ENCODE measurements around the gene NLE1.
A peak's percentile ranks its signal among the peaks of the same experiment; 100 is the strongest.
"Not testable (repeated sequence)": the region's sequence is repeated elsewhere in the genome, so short reads cannot be mapped to it uniquely, and the experiment has no call there.

Gene NLE1

DNA sequence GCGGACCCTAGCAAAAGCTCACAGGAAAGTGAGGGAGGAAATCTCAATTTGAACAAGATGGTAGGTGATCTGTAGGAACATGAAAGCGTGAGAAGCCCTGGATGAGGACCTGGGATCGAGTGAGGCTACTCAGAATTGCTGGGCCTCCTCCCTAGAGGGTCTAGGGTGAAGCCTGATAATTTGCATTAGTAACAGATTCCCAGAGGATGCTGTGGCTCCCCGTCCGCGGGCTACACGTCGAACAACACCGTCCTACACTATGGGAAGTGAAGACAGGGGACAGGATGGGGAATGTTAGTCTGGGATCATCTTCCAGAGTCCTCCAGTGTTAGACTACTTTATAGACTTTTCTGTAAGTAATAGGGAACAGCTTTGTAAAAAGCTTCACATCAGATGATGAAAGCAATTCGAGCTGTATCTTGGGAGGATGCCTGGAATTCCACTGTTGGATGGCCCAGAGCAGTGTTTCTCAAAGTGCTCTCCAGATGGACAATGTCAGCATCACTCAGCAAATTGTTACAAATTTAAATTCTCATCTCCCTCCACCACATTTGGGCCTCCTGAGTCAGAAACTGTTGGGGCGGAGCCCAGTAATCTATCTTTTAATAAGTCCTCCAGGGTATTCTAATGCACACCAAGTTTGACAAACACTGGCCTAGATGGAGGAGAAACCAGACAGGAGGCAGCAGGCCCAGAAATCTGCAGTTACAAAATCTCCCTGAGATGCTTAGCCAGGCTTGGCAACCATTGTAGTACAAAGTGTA lies 14.2 kb downstream of the NLE1 start:
- DNase-seq: no peak

DNA sequence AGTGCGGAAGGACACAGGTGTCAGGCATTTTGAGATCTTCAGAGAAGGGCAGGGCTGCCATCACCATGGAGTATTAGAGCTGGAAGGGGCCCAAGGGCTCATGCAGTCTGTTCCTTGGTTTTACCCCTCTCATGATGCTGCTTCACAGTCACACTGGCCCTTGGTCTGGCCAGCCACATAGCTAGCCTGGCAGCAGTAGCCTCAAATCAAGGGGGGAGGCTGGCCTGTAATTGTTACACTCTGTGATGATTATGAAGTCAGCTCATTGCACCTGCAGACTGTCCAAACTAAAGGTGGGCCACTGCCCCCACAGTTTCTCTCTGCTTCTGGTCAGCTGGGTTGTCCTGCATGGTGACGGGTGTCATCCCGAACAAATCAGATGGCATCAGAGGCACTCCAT lies 20.8 kb downstream of the NLE1 start, which contains the start of gene FNDC8:
Gene FNDC8, plus strand, starts transcription at position 301 of the 400 bp plus-strand sequence. Its CDS starts 79 bp downstream, at position 380.
- no peak for DNase-seq

DNA sequence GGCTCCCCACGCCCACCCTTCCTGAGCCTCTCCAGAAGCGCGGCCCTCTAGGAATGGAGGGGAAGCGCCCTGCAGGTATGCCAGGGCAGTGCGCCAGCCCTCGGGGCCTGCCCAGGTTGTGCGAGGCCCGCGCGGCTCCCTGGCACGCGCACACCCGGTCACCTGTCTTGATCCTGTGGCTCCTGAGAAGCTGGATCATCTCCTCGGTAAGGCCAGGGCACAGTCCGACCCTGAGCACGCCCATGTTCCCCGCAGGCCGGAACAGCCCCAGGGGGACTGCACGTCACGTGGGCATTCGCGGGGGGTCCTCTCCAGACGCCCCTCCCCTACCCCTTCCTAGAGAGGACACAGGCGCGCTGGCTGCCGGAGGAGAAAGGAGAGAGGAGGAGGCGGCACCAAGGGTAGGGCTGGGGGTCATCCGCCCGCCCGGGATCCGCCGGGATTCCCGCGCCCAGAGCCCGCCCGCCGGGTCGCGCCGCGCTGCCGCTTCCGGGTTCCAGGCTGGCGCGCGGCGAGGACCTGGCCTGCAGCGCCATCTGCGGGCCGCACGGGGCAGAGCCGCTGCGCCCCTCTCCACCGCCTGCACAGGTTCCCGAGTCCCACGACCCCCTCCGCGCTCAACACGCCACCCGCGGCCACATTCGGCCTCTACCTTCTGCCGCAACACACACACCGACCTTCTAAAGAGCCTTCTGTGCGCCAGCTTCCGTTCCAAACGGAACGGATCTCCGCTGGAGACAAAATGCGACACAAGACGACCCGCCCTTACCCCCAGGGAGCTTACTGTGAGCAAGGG lies 22.5 kb downstream of the NLE1 start, which contains the start of gene RAD51D:
Gene RAD51D, minus strand, starts transcription at position 491 of the 796 bp plus-strand sequence. Its CDS starts 247 bp downstream, at position 244.
- peak; percentile 64 for DNase-seq

DNA sequence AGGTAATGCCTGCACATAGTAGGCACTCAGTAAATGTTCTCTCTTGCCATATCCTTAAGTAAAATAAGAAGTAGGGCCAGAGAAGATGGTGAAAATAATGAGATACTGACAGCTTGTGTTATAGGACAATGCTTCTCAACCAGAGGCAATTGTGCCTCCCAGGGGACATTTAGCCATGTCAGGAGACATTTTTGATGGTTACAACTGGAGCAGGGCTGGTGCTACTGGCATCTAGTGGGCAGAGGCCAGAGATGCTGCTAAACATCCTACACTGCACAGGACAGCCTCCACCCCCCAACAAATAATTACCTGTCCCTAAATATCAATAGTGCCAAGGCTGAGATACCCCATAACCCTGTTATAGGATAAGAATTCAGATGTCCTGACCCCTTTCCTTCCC lies 24.1 kb downstream of the NLE1 start:
- DNase-seq: no peak

DNA sequence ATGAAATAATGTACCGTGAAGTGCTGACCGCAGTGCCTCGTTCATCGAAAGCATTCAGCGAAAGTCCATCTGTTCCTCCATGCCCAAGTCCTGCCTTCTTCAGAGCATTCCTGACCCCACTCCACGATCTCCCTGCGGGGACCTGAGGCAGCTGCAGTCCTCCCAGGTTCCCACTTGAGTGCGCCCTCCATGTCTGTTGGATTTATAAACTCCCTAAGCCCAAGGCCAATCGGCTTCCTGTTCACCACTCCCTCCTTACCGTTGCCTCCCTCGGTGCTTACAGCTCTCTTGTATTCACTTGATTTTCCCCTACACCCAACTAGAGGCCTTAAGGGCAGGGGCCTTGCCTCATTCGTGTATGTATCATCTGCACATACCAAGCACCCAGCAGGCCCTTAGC lies 25.3 kb downstream of the NLE1 start:
- no peak for DNase-seq

DNA sequence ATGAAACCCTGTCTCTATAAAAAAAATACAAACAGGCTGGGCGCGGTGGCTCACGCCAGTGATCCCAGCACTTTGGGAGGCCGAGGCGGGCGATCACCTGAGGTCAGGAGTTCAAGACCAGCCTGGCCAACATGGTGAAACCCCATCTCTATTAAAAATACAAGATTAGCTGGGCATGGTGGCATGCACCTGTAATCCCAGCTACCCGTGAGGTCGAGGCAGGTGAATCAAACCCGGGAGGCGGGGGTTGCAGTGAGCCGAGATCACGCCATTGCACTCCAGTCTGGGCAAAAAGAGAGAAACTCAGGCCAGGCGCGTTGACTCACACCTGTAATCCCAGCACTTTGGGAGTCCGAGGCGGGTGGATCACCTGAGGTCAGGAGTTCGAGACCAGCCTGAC lies 31.3 kb downstream of the NLE1 start:
- not testable (repeated sequence) for DNase-seq

DNA sequence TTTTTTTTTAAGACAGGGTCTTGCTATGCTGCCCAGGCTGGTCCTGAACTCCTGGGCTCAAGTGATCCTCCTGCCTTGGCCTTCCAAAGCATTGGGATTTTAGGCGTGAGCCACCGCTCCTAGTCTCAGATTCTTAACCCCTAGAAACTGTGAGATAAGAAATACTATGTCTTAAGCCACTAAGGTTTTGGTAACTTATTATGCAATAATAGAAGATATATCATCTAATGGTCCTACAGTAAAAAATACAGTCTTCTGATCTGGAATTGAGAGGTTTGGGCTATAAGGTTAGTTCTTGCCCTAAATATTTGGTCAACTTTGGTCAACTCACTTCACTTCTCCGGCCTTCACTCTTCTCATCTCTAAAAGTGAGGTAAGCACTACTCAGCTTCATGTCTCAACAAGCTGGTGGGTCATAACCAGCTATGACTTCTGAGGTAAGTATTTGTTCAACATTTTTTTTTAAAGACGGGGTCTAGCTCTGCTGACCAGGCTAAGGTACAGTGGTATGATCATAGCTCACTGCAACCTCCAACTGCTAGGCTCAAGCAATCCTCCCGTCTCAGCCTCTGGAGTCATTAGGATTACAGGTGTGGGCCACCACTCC lies 37.2 kb downstream of the NLE1 start:
- DNase-seq: no peak

DNA sequence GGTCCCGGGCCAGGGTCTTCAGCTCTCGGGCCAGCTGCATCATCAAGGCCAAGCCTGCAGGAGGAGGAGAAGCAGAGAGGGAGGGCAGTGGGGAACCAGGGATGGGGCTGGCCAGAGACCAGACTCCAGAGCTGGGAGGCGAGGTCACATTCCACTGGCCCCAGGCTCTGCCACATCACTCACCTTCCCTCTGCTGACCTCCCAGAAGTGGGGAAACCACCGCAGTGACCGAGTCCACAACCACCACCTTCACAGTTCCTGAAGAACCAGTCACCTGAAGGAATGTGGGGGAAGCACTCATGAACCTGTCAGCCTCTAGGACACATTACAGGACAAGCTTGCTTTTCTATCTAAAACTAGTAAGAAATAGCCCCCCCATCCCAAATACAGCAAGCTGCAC lies 38.8 kb downstream of the NLE1 start:
- DNase-seq: no peak

DNA sequence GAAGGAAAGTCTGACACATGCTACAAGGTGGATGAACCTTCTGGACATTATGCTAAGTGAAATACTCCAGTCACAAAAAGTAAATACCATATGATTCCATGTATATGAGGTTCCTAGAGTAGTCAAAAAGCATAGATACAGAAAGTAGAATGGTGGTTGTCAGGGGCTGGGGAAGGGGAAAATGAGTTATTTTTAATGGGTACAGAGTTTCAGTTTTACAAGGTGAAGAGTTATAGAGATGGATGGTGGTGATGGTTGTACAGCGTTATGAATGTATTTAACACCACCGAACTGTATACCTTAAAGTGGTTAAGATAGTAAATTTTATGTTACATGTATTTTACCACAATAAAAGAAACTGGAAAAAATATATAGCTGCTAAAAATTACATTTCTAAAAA lies 40.4 kb downstream of the NLE1 start:
- no peak for DNase-seq

DNA sequence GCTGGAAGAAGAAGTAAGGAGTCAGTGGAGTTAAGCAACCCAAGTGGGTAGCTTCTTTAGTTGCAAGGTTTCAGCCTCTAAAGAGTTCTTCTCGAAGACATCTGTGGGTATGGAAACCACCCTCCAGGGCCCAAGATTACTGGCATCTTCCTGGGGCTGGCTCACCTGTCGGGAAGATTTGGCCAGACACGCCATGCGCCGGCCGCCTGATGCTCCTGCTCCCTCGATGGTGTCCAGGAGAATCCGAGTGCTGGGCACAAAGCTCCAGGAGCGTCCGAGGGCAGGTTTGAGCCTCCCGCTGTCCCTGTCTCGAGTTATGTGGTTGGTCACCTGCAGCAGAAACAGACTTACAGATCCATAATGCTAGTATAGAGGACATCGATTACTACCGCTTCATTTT lies 41.1 kb downstream of the NLE1 start:
- DNase-seq: no peak

DNA sequence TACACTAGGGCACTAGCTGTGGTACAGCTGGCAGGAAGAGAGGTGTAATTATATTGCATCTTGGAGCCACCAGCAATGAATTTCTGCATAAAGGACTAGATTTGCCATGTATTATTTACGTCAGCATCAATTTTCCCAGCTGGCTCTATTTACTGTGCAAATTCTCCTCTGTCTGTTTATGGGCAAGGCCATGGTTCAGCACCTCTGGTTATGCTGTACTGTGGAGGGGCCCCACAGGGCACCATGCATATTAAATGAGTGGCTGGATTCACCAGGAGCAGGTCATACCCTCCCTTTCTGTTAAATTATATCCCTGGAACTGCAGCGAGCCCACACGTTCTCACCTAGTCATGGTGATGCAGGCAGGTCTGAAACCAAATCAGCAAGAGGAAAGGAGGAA lies 42.2 kb downstream of the NLE1 start:
- no peak for DNase-seq

DNA sequence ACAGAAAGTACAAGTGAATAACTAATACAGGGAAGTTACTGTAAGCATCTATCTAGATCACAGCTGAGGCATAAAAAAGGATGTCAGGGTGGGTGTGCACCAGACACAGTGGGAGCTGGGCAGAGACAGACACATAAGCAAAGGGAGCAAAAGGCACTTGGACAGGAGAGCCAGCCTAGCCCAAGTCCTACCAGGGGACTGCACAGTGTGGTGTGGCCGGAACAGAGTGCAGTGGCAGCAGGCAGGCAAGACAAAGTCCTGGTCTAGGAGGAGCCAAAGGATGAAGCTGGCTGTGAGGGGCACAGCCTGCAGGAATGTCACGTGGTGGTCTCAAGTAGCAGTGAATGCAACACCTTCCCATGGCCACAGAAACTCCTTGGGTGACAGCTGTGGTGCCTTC lies 44.3 kb downstream of the NLE1 start:
- DNase-seq: no peak

DNA sequence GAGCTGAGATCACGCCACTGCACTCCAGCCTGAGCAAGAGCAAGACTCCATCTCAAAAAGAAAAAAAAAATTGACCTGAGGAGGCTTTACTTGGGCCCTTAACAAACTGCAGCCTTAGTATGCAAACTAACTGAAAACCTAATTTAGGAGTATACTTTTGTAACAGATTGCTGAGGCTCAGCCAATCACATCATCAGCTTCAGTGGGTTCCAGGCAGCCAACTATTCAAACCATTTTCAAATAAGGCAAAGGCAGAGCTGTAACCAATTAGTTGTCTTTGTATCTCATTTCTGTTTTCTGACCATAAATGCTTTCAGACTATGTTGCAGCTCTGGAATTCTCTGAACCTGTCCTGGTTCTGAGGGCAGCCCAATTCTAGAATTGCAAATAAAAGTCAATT lies 46.4 kb downstream of the NLE1 start:
- no peak for DNase-seq

DNA sequence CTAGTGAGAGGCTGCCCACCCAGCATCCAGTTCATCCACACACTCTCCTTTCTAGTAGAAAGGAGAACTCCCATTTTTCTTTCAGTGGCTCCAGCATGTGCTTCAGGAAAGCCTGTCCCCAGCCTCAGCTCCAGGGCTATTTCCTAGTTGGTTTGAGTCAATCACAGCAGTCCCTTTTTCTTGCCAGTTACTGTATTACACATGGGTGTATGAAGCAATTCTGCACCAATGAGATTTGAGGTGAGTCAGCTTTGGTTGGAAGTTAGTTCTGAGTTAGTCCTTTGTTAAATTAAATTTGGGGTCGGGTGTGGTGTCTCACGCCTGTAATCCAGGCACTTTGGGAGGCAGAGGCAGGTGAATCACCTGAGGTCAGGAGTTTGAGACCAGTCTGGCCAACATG lies 47.2 kb downstream of the NLE1 start:
- no peak for DNase-seq

DNA sequence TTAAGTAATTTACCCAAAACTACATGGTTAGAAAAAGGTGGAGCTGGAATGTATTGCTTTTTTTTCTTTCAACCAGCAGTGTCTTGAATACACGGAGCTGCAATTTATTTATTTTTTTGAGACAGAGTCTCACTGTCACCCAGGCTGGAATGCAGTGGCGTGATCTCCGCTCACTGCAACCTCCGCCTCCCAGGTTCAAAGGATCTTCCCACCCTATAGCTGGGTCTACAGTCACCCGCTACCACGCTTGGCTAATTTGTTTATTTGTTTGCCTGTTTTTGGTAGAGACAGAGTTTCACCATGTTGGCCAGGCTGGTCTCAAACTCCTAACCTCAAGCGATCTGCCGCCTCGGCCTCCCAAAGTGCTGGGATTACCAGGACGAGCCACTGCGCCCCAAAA lies 51.4 kb downstream of the NLE1 start:
- DNase-seq: not testable (repeated sequence)

DNA sequence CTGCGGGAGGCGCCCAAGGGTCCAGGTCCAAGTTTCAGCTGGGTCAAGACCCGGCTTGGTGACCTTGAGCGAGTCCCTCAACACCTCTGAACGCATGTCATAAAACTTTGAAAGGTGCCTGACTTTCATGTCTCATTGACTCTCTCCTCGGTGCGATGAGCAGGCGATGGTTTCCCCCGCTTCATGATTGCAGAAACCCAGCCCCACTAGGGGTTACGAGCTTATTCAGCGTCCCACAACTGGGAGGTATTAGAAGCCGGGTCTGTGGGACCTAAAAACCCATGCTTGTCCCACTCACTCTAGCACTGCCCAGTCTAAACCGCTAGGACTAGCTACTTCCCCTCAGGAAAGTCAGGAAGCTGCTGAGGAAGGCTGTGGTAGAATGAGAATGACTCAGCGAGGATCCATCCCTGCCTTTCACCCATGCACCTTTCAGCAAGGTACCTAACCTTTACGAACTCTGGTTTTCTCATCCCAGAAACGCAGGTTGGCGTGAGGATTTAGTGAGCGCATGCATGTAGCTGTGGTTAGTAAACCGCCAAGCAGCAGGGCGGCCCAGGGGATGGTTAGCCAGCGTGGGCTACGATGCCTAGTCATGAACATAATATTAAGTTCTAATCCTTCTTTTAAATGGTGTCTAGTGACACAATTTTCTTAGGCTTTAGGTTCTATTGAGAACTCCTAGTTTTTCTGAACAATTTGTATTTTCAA lies 52.4 kb downstream of the NLE1 start:
- DNase-seq: no peak

DNA sequence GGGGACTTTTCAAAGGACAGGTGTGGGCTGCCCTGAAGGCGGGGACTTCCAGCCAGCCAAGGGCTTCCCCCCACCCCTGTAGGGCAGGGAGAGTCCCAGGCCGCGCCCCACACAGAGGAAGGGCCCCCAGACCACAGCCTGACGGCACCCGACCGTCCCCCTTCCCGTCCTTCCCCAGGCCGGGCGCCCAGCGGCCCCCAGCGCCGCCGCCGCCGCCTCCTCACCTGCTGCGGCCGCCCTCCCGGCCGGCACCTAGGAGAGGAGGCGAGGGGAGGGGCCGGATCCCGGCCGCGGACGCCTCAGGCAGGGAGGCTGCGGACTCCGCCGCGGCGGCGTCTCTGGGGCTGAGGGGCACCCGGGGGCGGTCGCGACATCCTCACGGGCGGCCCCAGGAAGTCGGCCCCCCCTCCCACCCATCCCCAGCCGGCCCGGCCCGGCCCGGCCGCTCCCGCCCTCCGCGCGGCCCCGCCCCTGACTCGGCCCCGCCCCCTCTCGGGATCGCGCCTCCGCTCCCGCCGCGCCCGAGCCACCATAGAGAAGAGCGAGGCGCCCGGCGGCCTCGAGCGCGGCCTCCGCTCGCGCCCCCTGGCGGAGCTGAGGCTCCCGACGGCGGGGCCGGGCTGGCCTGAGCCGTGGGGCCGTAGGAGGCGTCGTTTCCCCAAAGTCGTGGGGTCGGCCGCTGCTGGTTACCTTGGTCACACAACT lies 53.1 kb downstream of the NLE1 start:
- peak; percentile 87 for DNase-seq

DNA sequence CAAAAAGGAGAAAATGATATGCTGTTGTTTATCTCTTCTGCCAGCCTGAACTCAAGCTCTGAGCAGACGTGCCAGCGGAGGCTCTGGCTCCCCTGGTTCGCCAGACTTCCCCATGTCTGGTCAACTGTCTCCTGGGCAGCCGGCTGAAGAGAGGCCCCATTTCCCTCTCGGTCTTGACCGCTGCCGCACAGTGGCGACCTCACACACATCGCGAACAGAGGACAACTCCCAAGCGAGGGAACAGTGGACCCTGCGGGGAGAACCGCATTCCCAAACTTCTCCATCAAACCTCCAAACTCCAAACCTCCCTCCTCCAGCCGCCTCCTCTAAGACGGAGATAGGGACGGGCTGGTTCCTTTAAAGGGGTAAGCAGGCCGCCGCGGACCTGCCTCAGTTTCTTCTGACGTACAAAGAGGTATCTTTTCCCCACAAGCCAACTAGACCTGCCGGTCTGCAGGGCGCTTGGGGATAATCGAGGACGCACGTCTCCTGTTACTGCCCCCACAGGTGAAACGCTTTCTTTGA lies 53.7 kb downstream of the NLE1 start:
- DNase-seq: no peak

DNA sequence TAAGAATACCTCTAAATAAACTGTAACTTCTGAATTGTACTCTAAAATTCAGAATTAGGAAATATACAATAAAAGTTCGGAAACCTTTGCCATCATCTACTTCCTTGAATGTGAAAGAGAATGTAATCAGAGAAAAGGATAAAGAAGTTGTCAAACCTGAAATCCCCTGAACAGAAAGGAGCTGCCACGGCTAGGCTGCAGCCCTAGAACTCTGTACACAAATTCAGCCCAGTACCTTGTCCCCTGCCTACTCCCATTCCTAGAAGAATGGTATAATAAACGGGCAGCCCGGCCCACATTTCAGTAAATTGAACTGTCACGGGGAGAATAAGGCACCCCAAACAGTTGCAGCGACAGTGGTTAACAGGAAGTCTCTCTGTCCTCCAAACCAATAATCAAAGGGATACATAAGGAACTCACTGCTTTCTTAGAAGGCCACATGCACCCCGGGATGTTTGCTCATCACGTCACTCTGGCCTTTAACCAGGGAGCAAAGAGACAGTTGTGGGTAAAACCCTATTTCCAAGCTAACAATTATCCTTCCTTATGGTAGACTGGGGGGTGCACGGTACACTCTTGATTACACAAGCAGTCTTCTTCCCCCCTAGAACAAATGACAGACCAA lies 54.3 kb downstream of the NLE1 start:
- no peak for DNase-seq

DNA sequence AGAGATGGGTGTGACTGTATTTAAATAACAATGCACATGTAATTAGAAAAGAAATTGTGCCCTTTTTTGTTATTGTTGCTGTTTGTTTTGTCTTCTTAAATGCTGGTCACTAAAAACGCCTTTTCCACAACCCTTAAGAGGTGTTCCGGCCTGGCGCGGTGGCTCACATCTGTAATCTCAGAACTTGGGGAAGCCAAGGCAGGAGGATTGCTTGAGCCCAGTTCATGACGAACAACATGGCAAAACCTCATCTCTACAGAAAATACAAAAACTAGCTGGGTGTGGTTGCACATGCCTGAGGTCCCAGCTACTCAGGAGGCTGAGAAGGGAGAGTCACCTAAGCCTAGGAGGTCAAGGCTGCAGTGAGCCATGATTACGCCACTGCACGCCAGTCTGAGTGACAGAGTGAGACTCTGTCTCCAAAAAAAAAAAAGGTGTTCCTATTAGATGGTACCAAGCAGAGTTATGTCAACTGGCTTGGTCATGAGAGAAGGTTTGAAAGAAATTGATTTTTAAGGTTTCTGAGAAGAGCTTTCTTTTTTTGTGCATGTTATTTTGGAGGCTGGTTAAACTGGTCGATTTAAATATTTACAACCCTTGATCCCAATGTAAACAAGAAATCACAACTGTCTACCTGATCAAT lies 55.1 kb downstream of the NLE1 start:
- no peak for DNase-seq

DNA sequence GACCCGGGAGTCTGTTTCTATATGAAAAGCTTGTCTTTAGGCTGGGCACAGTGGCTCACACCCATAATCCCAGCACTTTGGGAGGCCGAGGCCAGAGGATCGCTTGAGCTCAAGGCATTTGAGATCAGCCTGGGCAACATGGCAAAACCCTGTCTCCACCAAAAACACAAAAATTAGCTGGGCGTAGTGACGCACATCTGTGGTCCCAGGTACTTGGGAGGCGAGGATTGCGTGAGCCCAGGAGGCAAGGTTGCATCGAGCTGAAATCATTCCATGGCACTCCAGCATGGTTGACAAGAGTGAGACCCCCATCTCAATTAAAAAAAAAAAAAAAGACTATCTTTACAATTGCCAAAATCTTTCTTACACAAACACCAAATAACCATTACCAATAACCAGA lies 55.9 kb downstream of the NLE1 start:
- no peak for DNase-seq

All from activated gamma-delta T cell (primary cell).